CD4-positive, alpha-beta T cell (primary cell): Measurements from ENCODE around the gene POLR3G. TPM values are rescaled to one million over a fixed set of nuclear protein-coding genes. Genes with fewer than 3 reads are reported as not detected.

Source experiments
- ATAC-seq: fragments of 200-7000 bp; cut with Tn5 transposase; one replicate; pipeline ENCODE4 v1.10.0; 2022; ENCODE audit warnings: mild to moderate bottlenecking; ENCODE audit not compliant: poor library complexity
- CTCF ChIA-PET: fragments of 350-600 bp; sonication (Branson Sonifier 250); formaldehyde crosslinking; loops from one replicate; lab custom pipeline; 2021; ENCODE audit warnings: antibody characterized with exemption, inconsistent platforms; lab: Charles Lee
- POLR2A ChIA-PET: fragments of 350-600 bp; sonication (Branson Sonifier 250); formaldehyde crosslinking; loops from one replicate; lab custom pipeline; 2021; ENCODE audit warnings: antibody characterized with exemption, inconsistent platforms; lab: Charles Lee
- DNase-seq, 14 experiments: peaks; one replicate each; pipeline ENCODE4 v3.0.0-alpha.2; 2013 to 2020; ENCODE audit warnings: mixed read lengths in 2 of 14
- H3K27ac ChIP-seq, 2 donors: one replicate each; pipeline versions ENCODE4 v1.5.1 to v1.7.0; 2013; ENCODE audit warnings: low read length in 2 of 2, low read depth in 1 of 2, mild to moderate bottlenecking in 1 of 2
- H3K27me3 ChIP-seq, 2 experiments: 1 replicate in 1 of 2; 2 replicates in 1 of 2; pipeline versions ENCODE4 v1.6.1 to v1.7.0; 2013; ENCODE audit warnings: low read length in 2 of 2, control low read depth in 1 of 2, mild to moderate bottlenecking in 1 of 2, moderate library complexity in 1 of 2; ENCODE audit not compliant: insufficient read depth in 2 of 2, control insufficient read depth in 1 of 2
- H3K36me3 ChIP-seq: one replicate; pipeline ENCODE4 v1.6.1; 2013; ENCODE audit warnings: low read length, control low read depth; ENCODE audit not compliant: insufficient read depth
- H3K4me1 ChIP-seq: one replicate; pipeline ENCODE4 v1.6.1; 2013; ENCODE audit warnings: low read length, control low read depth; ENCODE audit not compliant: insufficient read depth
- H3K4me3 ChIP-seq: one replicate; pipeline ENCODE4 v1.5.1; 2013; ENCODE audit warnings: mild to moderate bottlenecking, low read length, moderate library complexity
- H3K9me3 ChIP-seq, 2 experiments: 1 replicate in 1 of 2; 2 replicates in 1 of 2; pipeline versions ENCODE4 v1.6.1 to v1.7.0; 2013; ENCODE audit warnings: low read length in 2 of 2, mild to moderate bottlenecking in 2 of 2, control low read depth in 1 of 2, moderate library complexity in 1 of 2; ENCODE audit not compliant: control insufficient read depth in 1 of 2, insufficient read depth in 1 of 2
- H3K27ac Mint-ChIP-seq: one replicate; pipeline ENCODE4 v1.8.0; 2020; ENCODE audit warnings: mixed read lengths
- H3K27me3 Mint-ChIP-seq: one replicate; pipeline ENCODE4 v1.8.0; 2021; ENCODE audit warnings: mixed read lengths
- H3K36me3 Mint-ChIP-seq: one replicate; pipeline ENCODE4 v1.8.0; 2021; ENCODE audit warnings: low read depth, mixed read lengths
- H3K4me1 Mint-ChIP-seq: one replicate; pipeline ENCODE4 v1.8.0; 2021; ENCODE audit warnings: low read depth, mixed read lengths
- H3K4me3 Mint-ChIP-seq: one replicate; pipeline ENCODE4 v1.8.0; 2020; ENCODE audit warnings: mild to moderate bottlenecking, mixed read lengths
- H3K9me3 Mint-ChIP-seq: one replicate; pipeline ENCODE4 v1.8.0; 2020; ENCODE audit warnings: mixed read lengths
- CTCF ChIP-seq: fragments of 200-600 bp; IDR thresholded peaks from one replicate; pipeline ENCODE4 v1.8.0; 2022; ENCODE audit warnings: antibody characterized with exemption, mild to moderate bottlenecking
- intact Hi-C, 2 experiments: fragments of 100-400 bp; cut with DNase I in 1 of 2; cut with micrococcal nuclease in 1 of 2; formaldehyde crosslinking; loops; one replicate each; pipeline versions ENCODE4 v1.15.1 to v1.9.0; 2023 to 2025; cut with DNase I, micrococcal nuclease
- total RNA-seq, 174 experiments: library from RNA in 2 of 174; stranded (reverse) in 2 of 174; gene quantifications; one replicate each; pipeline ENCODE4 v1.2.3 and lab custom pipeline; 2021 to 2026

The POLR3G gene
- total RNA-seq, 2 experiments from 2014 or later: 0.80 to 2.3 TPM

DNA sequence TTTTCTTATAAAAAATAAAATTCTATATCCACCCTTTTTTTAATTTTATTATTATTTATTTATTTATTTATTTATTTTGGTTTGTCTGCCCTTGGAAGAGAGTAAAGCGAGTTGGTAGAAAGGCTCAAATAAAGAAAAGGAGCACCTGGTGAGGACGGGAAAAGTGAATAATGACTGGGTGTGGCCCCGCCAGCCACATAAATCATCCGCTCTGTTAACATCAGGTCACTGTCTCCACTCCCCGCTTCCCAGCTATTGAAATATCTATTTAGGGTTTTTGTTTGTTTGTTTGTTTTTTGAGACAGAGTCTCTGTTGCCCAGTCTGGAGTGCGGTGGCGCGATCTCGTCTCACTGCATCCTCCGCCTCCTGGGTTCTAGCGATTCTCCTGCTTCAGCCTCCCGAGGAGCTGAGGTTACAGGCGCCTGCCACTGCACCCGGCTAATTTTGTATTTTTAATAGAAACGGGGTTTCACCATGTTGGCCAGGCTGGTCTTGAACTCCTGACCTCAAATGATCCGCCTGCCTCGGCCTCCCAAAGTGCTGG, 844 bp downstream of the POLR3G start:
- intact Hi-C loops: loop anchor here in 1 of 2 experiments (1.0 to 5.0 kb wide), 3 partner anchors 35 to 902 kb away; partner anchors contain the start of gene LYSMD3
- Mint-ChIP-seq H3K4me1 (peaks cover 41% of the 10 kb centered on the region), H3K9me3 (no peaks in the 10 kb centered on the region), H3K36me3 (peaks cover 27% of the 10 kb centered on the region), H3K27me3 (no peaks in the 10 kb centered on the region), H3K4me3 (peak overlapping the region; percentile 100), H3K27ac (peak overlapping the region; percentile 92)
- Histone ChIP-seq H3K9me3 (no peaks in the 10 kb centered on the region), H3K4me3 (no peak overlapping the region), H3K27me3 (no peaks in the 10 kb centered on the region), H3K4me1 (peaks cover 19% of the 10 kb centered on the region), H3K36me3 (no peaks in the 10 kb centered on the region), H3K27ac (no peak overlapping the region)
- CTCF ChIA-PET: interaction anchor here (1.7 kb wide), 1 partner anchor 36 kb away, joined by 9 read pairs; no protein-coding TSS in a partner anchor
- ATAC-seq (no peak), DNase-seq (peak in 1 of 14 experiments; percentile 11)
- no peak for TF ChIP-seq CTCF
- POLR2A ChIA-PET: interaction anchor here (1.0 to 3.5 kb wide), 7 partner anchors 9 to 903 kb away, joined by 3 to 90 read pairs (median 5); partner anchors contain the start of genes CETN3 and LYSMD3

DNA sequence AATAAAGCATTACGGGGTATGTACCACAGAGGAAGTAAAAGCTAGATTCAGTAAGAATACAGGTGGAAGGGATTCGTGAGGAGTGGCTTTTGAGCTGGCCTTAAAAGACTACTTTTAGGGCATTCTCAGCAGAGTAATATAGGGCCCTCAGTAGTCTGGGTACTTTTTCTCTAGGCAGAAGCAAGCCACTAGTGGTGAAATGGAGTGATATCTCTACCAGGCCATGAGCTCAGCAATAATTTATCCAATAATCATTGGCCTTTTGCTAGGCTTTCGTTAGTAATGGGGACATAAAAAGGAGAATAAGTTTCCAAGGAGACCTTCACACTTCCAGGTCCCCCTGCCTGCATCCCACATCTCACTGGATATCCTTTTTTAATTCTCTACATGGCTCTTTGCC, 1.7 kb downstream of the POLR3G start:
- H3K4me1 Mint-ChIP-seq: peaks cover 32% of the 10 kb centered on the region
- intact Hi-C loops: loop anchor here in 1 of 2 experiments (5.0 kb wide), 1 partner anchor 901 kb away; no protein-coding TSS in a partner anchor
- ChIA-PET CTCF (interaction anchor here (1.2 kb wide), 1 partner anchor 24 kb away, joined by 4 read pairs; no protein-coding TSS in a partner anchor), POLR2A (interaction anchor here (1.7 to 2.9 kb wide), 2 partner anchors 53 to 67 kb away, joined by 5 to 57 read pairs; partner anchors contain the start of genes CETN3 and LYSMD3)
- H3K4me3 Mint-ChIP-seq: peak overlapping the region; percentile 11
- H3K36me3 Mint-ChIP-seq: peaks cover 18% of the 10 kb centered on the region
- no peak overlapping the region for H3K27ac Mint-ChIP-seq
- no peak overlapping the region for H3K4me3 ChIP-seq
- no peaks in the 10 kb centered on the region for H3K9me3 Mint-ChIP-seq
- H3K36me3 ChIP-seq: no peaks in the 10 kb centered on the region
- H3K27ac ChIP-seq: no peak overlapping the region
- no peak for ATAC-seq
- peaks cover 19% of the 10 kb centered on the region for H3K4me1 ChIP-seq
- DNase-seq: no peak
- no peaks in the 10 kb centered on the region for H3K27me3 ChIP-seq
- H3K27me3 Mint-ChIP-seq: no peaks in the 10 kb centered on the region
- no peak for TF ChIP-seq CTCF
- no peaks in the 10 kb centered on the region for H3K9me3 ChIP-seq

DNA sequence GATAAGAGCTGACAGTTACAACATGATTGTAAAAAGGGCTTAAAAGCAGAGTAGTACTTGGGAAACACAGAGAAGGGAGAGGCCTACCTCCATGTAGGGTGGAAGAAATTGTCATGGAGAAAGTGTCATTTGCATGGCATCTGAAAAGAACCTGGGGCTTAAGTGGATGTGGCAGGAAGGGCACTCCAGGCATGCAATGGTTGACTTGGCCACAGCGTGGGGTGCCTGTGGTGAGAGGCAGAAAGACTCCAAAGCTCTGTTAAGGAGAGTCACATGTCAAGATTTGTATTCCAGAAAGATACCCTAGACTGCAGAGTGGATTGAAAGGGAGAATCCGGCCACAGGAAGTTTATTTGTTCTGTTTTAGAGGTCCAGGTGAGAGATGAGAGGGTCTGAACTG, 2.4 kb downstream of the POLR3G start:
- Mint-ChIP-seq H3K4me1 (peaks cover 28% of the 10 kb centered on the region), H3K9me3 (no peaks in the 10 kb centered on the region), H3K27me3 (no peaks in the 10 kb centered on the region), H3K4me3 (no peak overlapping the region), H3K36me3 (peaks cover 15% of the 10 kb centered on the region), H3K27ac (no peak overlapping the region)
- Histone ChIP-seq H3K27me3 (no peaks in the 10 kb centered on the region), H3K4me3 (no peak overlapping the region), H3K27ac (no peak overlapping the region), H3K36me3 (no peaks in the 10 kb centered on the region), H3K4me1 (peaks cover 16% of the 10 kb centered on the region), H3K9me3 (no peaks in the 10 kb centered on the region)
- no peak for TF ChIP-seq CTCF
- intact Hi-C loops: loop anchor here in 1 of 2 experiments (5.0 kb wide), 1 partner anchor 900 kb away; no protein-coding TSS in a partner anchor
- ChIA-PET CTCF (interaction anchor here (1.2 kb wide), 1 partner anchor 23 kb away, joined by 4 read pairs; no protein-coding TSS in a partner anchor), POLR2A (interaction anchor here (1.7 kb wide), 1 partner anchor 68 kb away, joined by 5 read pairs; the partner anchor contains the start of gene CETN3)
- ATAC-seq: no peak
- DNase-seq: no peak
